GM23338 (cell line): ENCODE results near the gene GNB1. TPM values are rescaled to one million over a fixed set of nuclear protein-coding genes. Genes with fewer than 3 reads are reported as not detected.

Experiments used
- ATAC-seq: fragments of 200-7000 bp; cut with Tn5 transposase; 3 replicates; pipeline ENCODE4 v1.9.1; 2020
- DNase-seq: peaks from one replicate; pipeline ENCODE4 v3.0.0-alpha.2; 2015; ENCODE audit warnings: low spot score
- H2AFZ ChIP-seq: fragments of 200-600 bp; sonication (generic); 2 replicates; pipeline ENCODE4 v1.8.0; 2016; ENCODE audit warnings: antibody characterized with exemption, mild to moderate bottlenecking, moderate library complexity
- H3F3A ChIP-seq: fragments of 200-600 bp; sonication (generic); replicated peaks from 2 replicates; pipeline ENCODE4 v1.8.0; 2017; ENCODE audit warnings: antibody characterized with exemption, mixed run types, low read depth
- H3K27ac ChIP-seq: fragments of 200-600 bp; sonication (generic); 2 replicates; pipeline ENCODE4 v1.6.1; 2016; ENCODE audit warnings: low read depth
- H3K27me3 ChIP-seq: fragments of 200-600 bp; sonication (generic); 2 replicates; pipeline ENCODE4 v1.8.0; 2016; ENCODE audit warnings: mild to moderate bottlenecking, mixed run types, moderate library complexity; ENCODE audit not compliant: insufficient read depth
- H3K36me3 ChIP-seq: fragments of 200-600 bp; sonication (generic); 2 replicates; pipeline ENCODE4 v1.8.0; 2016; ENCODE audit warnings: mild to moderate bottlenecking; ENCODE audit not compliant: insufficient read depth
- H3K4me1 ChIP-seq: fragments of 200-600 bp; sonication (generic); 2 replicates; pipeline ENCODE4 v1.8.0; 2016; ENCODE audit warnings: mild to moderate bottlenecking, moderate library complexity; ENCODE audit not compliant: insufficient read depth
- H3K4me2 ChIP-seq: fragments of 200-600 bp; sonication (generic); 2 replicates; pipeline ENCODE4 v1.7.1; 2017; ENCODE audit warnings: mixed run types
- H3K4me3 ChIP-seq: fragments of 200-600 bp; sonication (generic); 2 replicates; pipeline ENCODE4 v1.6.1; 2016; ENCODE audit warnings: mixed run types
- H3K79me2 ChIP-seq: fragments of 200-600 bp; sonication (generic); replicated peaks from 2 replicates; pipeline ENCODE4 v1.8.0; 2017; ENCODE audit warnings: mild to moderate bottlenecking; ENCODE audit not compliant: insufficient read depth
- H3K9me2 ChIP-seq: fragments of 200-600 bp; sonication (generic); 2 replicates; pipeline ENCODE4 v1.8.0; 2017; ENCODE audit not compliant: insufficient read depth
- H4K20me1 ChIP-seq: fragments of 200-600 bp; sonication (generic); replicated peaks from 2 replicates; pipeline ENCODE4 v1.8.0; 2017; ENCODE audit warnings: mild to moderate bottlenecking; ENCODE audit not compliant: insufficient read depth
- H3K27ac Mint-ChIP-seq: 2 replicates; pipeline ENCODE4 v1.8.0; 2020; ENCODE audit warnings: inconsistent platforms, mild to moderate bottlenecking, moderate library complexity, mixed read lengths
- H3K27me3 Mint-ChIP-seq: 3 replicates; pipeline ENCODE4 v1.8.0; 2022; ENCODE audit warnings: low read depth, mild to moderate bottlenecking, moderate library complexity, mixed read lengths, inconsistent platforms; ENCODE audit not compliant: insufficient read depth, poor library complexity
- H3K36me3 Mint-ChIP-seq: 3 replicates; pipeline ENCODE4 v1.8.0; 2021; ENCODE audit warnings: low read depth, mild to moderate bottlenecking, inconsistent platforms, moderate library complexity, mixed read lengths
- H3K4me1 Mint-ChIP-seq: 3 replicates; pipeline ENCODE4 v1.8.0; 2020; ENCODE audit warnings: mild to moderate bottlenecking, inconsistent platforms, mixed read lengths
- H3K4me3 Mint-ChIP-seq: 3 replicates; pipeline ENCODE4 v1.8.0; 2021; ENCODE audit warnings: moderate library complexity, mild to moderate bottlenecking, inconsistent platforms, mixed read lengths
- H3K9me3 Mint-ChIP-seq: 3 replicates; pipeline ENCODE4 v1.8.0; 2020; ENCODE audit warnings: moderate library complexity, mild to moderate bottlenecking, inconsistent platforms, mixed read lengths
- CREB1 ChIP-seq: fragments of 250-450 bp; sonication (Bioruptor Pico); IDR thresholded peaks from 2 replicates; pipeline ENCODE4 v1.5.0; 2020; ENCODE audit warnings: low read depth, mild to moderate bottlenecking, moderate library complexity
- EZH2 ChIP-seq: fragments of 200-600 bp; sonication (generic); IDR thresholded peaks from one replicate; pipeline ENCODE4 v1.8.0; 2017; ENCODE audit warnings: antibody characterized with exemption, mild to moderate bottlenecking, low read depth; ENCODE audit not compliant: unreplicated experiment
- EZH2phosphoT487 ChIP-seq: fragments of 200-600 bp; sonication (generic); IDR thresholded peaks from one replicate; pipeline ENCODE4 v1.8.1; 2018; ENCODE audit warnings: antibody characterized with exemption; ENCODE audit not compliant: unreplicated experiment
- JUNB ChIP-seq: IDR thresholded peaks from one replicate; pipeline ENCODE4 v1.6.1; 2016; ENCODE audit warnings: antibody characterized with exemption; ENCODE audit not compliant: unreplicated experiment
- NANOG ChIP-seq: IDR thresholded peaks from 2 replicates; pipeline ENCODE4 v1.6.1; 2016; ENCODE audit warnings: antibody characterized with exemption, borderline replicate concordance
- POLR2AphosphoS5 ChIP-seq: IDR thresholded peaks from 2 replicates; pipeline ENCODE4 v1.6.1; 2016; ENCODE audit warnings: antibody characterized with exemption, low read depth
- STAT1 ChIP-seq: IDR thresholded peaks from one replicate; pipeline ENCODE4 v1.6.1; 2016; ENCODE audit warnings: antibody characterized with exemption; ENCODE audit not compliant: unreplicated experiment
- ZNF114 ChIP-seq: fragments of 250-450 bp; sonication (Bioruptor Pico); IDR thresholded peaks from 2 replicates; pipeline ENCODE4 v1.5.0; 2020; ENCODE audit warnings: mild to moderate bottlenecking, moderate library complexity
- ZNF331 ChIP-seq: fragments of 250-450 bp; sonication (Bioruptor Pico); IDR thresholded peaks from 2 replicates; pipeline ENCODE4 v1.5.0; 2020; ENCODE audit warnings: low read depth, mild to moderate bottlenecking, moderate library complexity
- polyA plus RNA-seq: library from polyadenylated mRNA; unstranded; fragments of >200 nt; fragmentation: Nextera tagmentation; extraction: Ambion mirVana; gene quantifications from 2 replicates; pipeline ENCODE4 v1.2.1, GENCODE V29; 2016
- total RNA-seq: library from RNA; depleted of rRNA; stranded (reverse); fragments of >200 nt; shearing (Covaris generic); gene quantifications from 2 replicates; pipeline ENCODE4 v1.2.3, GENCODE V29; 2014
- TF ChIP-seq, protein P1 (sequence below): IDR thresholded peaks from 2 replicates; pipeline ENCODE4 v1.6.1; 2016; ENCODE audit warnings: antibody characterized with exemption
- TF ChIP-seq, protein P2 (sequence below): fragments of 250-450 bp; sonication (Bioruptor Pico); IDR thresholded peaks from 2 replicates; pipeline ENCODE4 v1.5.0; 2020; ENCODE audit warnings: mild to moderate bottlenecking, moderate library complexity
- TF ChIP-seq, protein P3 (sequence below), 2 experiments: fragments of 200-600 bp in 1 of 2; sonication (generic) in 1 of 2; conservative IDR thresholded peaks; 2 replicates each; pipeline versions ENCODE4 v1.5.1 to v1.6.1; 2016 to 2017; ENCODE audit warnings: antibody characterized with exemption in 2 of 2, low read depth in 2 of 2, mild to moderate bottlenecking in 2 of 2, moderate library complexity in 1 of 2
- TF ChIP-seq, protein P4 (sequence below): IDR thresholded peaks from one replicate; pipeline ENCODE4 v1.6.1; 2018; ENCODE audit warnings: antibody characterized with exemption; ENCODE audit not compliant: unreplicated experiment

Gene GNB1
- total and polyA plus RNA-seq, 2 experiments from 2014 or later: 65.4 to 138 TPM

DNA sequence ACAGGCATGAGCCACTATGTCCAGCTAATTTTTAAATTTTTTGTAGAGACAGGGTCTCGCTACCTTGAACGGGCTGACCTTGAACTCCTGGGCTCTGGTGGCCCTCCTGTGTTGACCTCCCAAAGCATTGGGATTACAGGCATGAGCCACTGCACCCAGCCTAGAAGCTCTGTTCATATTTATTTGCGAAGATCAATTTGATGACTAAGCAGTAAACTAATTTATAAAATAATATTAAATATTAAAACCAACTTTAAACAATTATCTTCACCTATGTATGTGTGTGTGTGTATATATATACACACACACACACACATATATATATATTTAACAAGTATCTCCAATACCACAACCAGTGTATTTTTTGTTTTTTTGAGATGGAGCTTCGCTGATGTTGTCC is 117.0 kb downstream of the GNB1 start:
- Histone ChIP-seq H3K79me2 (peaks cover 91% of the 10 kb centered on the region), H3K4me1 (peaks cover 10% of the 10 kb centered on the region; the same call in 1 of the 2 replicates), H3K27me3 (no peaks in the 10 kb centered on the region), H2AFZ (no peak overlapping the region), H3F3A (peaks cover 9% of the 10 kb centered on the region), H3K4me2 (no peak overlapping the region), H3K9me2 (no peaks in the 10 kb centered on the region), H3K36me3 (peaks cover 10% of the 10 kb centered on the region; the same call in 1 of the 2 replicates), H3K27ac (no peak overlapping the region), H3K4me3 (no peak overlapping the region), H4K20me1 (peaks cover 39% of the 10 kb centered on the region)
- no peak overlapping the region for H3K4me3 Mint-ChIP-seq
- ATAC-seq (no peak), DNase-seq (no peak)
- H3K27me3 Mint-ChIP-seq: peaks cover 13% of the 10 kb centered on the region
- peaks cover 57% of the 10 kb centered on the region for H3K36me3 Mint-ChIP-seq
- peaks cover 11% of the 10 kb centered on the region for H3K9me3 Mint-ChIP-seq
- TF ChIP-seq POLR2AphosphoS5 (no peak), STAT1 (no peak), ZNF114 (no peak), EZH2phosphoT487 (no peak), EZH2 (no peak), NANOG (no peak), CREB1 (no peak), ZNF331 (no peak), JUNB (no peak)
- TF ChIP-seq, protein P1, sequence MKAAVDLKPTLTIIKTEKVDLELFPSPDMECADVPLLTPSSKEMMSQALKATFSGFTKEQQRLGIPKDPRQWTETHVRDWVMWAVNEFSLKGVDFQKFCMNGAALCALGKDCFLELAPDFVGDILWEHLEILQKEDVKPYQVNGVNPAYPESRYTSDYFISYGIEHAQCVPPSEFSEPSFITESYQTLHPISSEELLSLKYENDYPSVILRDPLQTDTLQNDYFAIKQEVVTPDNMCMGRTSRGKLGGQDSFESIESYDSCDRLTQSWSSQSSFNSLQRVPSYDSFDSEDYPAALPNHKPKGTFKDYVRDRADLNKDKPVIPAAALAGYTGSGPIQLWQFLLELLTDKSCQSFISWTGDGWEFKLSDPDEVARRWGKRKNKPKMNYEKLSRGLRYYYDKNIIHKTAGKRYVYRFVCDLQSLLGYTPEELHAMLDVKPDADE: no peak
- TF ChIP-seq, protein P2, sequence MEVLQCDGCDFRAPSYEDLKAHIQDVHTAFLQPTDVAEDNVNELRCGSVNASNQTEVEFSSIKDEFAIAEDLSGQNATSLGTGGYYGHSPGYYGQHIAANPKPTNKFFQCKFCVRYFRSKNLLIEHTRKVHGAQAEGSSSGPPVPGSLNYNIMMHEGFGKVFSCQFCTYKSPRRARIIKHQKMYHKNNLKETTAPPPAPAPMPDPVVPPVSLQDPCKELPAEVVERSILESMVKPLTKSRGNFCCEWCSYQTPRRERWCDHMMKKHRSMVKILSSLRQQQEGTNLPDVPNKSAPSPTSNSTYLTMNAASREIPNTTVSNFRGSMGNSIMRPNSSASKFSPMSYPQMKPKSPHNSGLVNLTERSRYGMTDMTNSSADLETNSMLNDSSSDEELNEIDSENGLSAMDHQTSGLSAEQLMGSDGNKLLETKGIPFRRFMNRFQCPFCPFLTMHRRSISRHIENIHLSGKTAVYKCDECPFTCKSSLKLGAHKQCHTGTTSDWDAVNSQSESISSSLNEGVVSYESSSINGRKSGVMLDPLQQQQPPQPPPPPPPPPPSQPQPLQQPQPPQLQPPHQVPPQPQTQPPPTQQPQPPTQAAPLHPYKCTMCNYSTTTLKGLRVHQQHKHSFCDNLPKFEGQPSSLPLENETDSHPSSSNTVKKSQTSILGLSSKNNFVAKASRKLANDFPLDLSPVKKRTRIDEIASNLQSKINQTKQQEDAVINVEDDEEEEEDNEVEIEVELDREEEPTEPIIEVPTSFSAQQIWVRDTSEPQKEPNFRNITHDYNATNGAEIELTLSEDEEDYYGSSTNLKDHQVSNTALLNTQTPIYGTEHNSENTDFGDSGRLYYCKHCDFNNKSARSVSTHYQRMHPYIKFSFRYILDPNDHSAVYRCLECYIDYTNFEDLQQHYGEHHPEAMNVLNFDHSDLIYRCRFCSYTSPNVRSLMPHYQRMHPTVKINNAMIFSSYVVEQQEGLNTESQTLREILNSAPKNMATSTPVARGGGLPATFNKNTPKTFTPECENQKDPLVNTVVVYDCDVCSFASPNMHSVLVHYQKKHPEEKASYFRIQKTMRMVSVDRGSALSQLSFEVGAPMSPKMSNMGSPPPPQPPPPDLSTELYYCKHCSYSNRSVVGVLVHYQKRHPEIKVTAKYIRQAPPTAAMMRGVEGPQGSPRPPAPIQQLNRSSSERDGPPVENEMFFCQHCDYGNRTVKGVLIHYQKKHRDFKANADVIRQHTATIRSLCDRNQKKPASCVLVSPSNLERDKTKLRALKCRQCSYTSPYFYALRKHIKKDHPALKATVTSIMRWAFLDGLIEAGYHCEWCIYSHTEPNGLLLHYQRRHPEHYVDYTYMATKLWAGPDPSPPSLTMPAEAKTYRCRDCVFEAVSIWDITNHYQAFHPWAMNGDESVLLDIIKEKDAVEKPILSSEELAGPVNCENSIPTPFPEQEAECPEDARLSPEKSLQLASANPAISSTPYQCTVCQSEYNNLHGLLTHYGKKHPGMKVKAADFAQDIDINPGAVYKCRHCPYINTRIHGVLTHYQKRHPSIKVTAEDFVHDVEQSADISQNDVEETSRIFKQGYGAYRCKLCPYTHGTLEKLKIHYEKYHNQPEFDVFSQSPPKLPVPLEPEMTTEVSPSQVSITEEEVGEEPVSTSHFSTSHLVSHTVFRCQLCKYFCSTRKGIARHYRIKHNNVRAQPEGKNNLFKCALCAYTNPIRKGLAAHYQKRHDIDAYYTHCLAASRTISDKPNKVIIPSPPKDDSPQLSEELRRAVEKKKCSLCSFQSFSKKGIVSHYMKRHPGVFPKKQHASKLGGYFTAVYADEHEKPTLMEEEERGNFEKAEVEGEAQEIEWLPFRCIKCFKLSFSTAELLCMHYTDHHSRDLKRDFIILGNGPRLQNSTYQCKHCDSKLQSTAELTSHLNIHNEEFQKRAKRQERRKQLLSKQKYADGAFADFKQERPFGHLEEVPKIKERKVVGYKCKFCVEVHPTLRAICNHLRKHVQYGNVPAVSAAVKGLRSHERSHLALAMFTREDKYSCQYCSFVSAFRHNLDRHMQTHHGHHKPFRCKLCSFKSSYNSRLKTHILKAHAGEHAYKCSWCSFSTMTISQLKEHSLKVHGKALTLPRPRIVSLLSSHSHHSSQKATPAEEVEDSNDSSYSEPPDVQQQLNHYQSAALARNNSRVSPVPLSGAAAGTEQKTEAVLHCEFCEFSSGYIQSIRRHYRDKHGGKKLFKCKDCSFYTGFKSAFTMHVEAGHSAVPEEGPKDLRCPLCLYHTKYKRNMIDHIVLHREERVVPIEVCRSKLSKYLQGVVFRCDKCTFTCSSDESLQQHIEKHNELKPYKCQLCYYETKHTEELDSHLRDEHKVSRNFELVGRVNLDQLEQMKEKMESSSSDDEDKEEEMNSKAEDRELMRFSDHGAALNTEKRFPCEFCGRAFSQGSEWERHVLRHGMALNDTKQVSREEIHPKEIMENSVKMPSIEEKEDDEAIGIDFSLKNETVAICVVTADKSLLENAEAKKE (CRISPR knock-in tag): no peak
- TF ChIP-seq, protein P3, sequence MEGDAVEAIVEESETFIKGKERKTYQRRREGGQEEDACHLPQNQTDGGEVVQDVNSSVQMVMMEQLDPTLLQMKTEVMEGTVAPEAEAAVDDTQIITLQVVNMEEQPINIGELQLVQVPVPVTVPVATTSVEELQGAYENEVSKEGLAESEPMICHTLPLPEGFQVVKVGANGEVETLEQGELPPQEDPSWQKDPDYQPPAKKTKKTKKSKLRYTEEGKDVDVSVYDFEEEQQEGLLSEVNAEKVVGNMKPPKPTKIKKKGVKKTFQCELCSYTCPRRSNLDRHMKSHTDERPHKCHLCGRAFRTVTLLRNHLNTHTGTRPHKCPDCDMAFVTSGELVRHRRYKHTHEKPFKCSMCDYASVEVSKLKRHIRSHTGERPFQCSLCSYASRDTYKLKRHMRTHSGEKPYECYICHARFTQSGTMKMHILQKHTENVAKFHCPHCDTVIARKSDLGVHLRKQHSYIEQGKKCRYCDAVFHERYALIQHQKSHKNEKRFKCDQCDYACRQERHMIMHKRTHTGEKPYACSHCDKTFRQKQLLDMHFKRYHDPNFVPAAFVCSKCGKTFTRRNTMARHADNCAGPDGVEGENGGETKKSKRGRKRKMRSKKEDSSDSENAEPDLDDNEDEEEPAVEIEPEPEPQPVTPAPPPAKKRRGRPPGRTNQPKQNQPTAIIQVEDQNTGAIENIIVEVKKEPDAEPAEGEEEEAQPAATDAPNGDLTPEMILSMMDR (conservative IDR thresholded peaks at IDR 0.05; ENCODE audit: low read depth in 2 of 2): no peak
- TF ChIP-seq, protein P4, sequence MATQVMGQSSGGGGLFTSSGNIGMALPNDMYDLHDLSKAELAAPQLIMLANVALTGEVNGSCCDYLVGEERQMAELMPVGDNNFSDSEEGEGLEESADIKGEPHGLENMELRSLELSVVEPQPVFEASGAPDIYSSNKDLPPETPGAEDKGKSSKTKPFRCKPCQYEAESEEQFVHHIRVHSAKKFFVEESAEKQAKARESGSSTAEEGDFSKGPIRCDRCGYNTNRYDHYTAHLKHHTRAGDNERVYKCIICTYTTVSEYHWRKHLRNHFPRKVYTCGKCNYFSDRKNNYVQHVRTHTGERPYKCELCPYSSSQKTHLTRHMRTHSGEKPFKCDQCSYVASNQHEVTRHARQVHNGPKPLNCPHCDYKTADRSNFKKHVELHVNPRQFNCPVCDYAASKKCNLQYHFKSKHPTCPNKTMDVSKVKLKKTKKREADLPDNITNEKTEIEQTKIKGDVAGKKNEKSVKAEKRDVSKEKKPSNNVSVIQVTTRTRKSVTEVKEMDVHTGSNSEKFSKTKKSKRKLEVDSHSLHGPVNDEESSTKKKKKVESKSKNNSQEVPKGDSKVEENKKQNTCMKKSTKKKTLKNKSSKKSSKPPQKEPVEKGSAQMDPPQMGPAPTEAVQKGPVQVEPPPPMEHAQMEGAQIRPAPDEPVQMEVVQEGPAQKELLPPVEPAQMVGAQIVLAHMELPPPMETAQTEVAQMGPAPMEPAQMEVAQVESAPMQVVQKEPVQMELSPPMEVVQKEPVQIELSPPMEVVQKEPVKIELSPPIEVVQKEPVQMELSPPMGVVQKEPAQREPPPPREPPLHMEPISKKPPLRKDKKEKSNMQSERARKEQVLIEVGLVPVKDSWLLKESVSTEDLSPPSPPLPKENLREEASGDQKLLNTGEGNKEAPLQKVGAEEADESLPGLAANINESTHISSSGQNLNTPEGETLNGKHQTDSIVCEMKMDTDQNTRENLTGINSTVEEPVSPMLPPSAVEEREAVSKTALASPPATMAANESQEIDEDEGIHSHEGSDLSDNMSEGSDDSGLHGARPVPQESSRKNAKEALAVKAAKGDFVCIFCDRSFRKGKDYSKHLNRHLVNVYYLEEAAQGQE: no peak
- H3K4me1 Mint-ChIP-seq: peaks cover 17% of the 10 kb centered on the region
- H3K27ac Mint-ChIP-seq: no peak overlapping the region
